ENCODE measurements around the gene SPATA6. TPM values are rescaled to one million over a fixed set of nuclear protein-coding genes. Genes with fewer than 3 reads are reported as not detected.

Gene SPATA6
- total and polyA plus RNA-seq, 2 donors (not counting 3 experiments of a cell fraction or from before 2014, with no cell fraction given) = 0.79 to 4.9 TPM

- intact Hi-C loops (cut with micrococcal nuclease) (no loop called here), dilution Hi-C loops (cut with MboI; ENCODE audit: extremely low pct_ligation_motif_present, low sequenced_read_pairs) (no loop called here)
- H3K27ac ChIP-seq (ENCODE audit: insufficient read depth, low read depth, low read length) = no peak overlapping the region
- no peak overlapping the region for H2AFZ ChIP-seq (ENCODE audit: low read depth, low read length)
- BruUV-seq (replicated peaks) = no TSS peak
- H3K9me1 ChIP-seq (replicated peaks; ENCODE audit: control insufficient read depth, extremely low read depth, insufficient read depth, low read length) = no peaks in the 10 kb centered on the region
- H3K4me3 ChIP-seq (replicated peaks in 1 of 3; ENCODE audit: insufficient read depth in 1 of 3, low read depth in 1 of 3, low read length in 3 of 3) = no peak overlapping the region
- ChIA-PET CTCF (no interaction called here), POLR2A (no interaction called here)
- H3K9ac ChIP-seq (replicated peaks; ENCODE audit: extremely low read depth, insufficient read depth, low read length) = no peak overlapping the region
- DNase-seq (ENCODE audit: low read depth, low spot score) = no peak
- no peaks in the 10 kb centered on the region for H3K9me3 ChIP-seq (replicated peaks; ENCODE audit: control insufficient read depth, insufficient read depth, low read length)
- H3K79me2 ChIP-seq (ENCODE audit: control insufficient read depth, insufficient read depth, low read length) = no peaks in the 10 kb centered on the region
- H3K4me1 ChIP-seq (ENCODE audit: control insufficient read depth, extremely low read depth, insufficient read depth, low read length) = no peaks in the 10 kb centered on the region
- no peak for FAIRE-seq
- H3K27me3 ChIP-seq (ENCODE audit: control insufficient read depth in 2 of 2, insufficient read depth in 2 of 2, low read length in 2 of 2) = no peaks in the 10 kb centered on the region
- TF ChIP-seq POLR2A (IDR thresholded peaks at IDR 0.05; ENCODE audit: low read depth, low read length) = no peak
- TF ChIP-seq, protein P1, sequence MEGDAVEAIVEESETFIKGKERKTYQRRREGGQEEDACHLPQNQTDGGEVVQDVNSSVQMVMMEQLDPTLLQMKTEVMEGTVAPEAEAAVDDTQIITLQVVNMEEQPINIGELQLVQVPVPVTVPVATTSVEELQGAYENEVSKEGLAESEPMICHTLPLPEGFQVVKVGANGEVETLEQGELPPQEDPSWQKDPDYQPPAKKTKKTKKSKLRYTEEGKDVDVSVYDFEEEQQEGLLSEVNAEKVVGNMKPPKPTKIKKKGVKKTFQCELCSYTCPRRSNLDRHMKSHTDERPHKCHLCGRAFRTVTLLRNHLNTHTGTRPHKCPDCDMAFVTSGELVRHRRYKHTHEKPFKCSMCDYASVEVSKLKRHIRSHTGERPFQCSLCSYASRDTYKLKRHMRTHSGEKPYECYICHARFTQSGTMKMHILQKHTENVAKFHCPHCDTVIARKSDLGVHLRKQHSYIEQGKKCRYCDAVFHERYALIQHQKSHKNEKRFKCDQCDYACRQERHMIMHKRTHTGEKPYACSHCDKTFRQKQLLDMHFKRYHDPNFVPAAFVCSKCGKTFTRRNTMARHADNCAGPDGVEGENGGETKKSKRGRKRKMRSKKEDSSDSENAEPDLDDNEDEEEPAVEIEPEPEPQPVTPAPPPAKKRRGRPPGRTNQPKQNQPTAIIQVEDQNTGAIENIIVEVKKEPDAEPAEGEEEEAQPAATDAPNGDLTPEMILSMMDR (IDR thresholded peaks at IDR 0.05; ENCODE audit: extremely low read depth in 1 of 2, insufficient read depth in 1 of 2, low read depth in 1 of 2, low read length in 2 of 2) = no peak
- TF ChIP-seq, protein P2, sequence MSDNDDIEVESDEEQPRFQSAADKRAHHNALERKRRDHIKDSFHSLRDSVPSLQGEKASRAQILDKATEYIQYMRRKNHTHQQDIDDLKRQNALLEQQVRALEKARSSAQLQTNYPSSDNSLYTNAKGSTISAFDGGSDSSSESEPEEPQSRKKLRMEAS (IDR thresholded peaks at IDR 0.05; ENCODE audit: insufficient read depth, insufficient read length) = no peak
- TF ChIP-seq POLR2AphosphoS5 (IDR thresholded peaks at IDR 0.05; ENCODE audit: insufficient read depth, low read depth, low read length) = no peak
- no peak for TF ChIP-seq GATA2 (IDR thresholded peaks at IDR 0.05; ENCODE audit: insufficient read depth, insufficient read length, low read depth, low read length)
- TF ChIP-seq JUN (IDR thresholded peaks at IDR 0.05; ENCODE audit: borderline replicate concordance, insufficient read depth, insufficient read length, low read depth) = no peak
- TF ChIP-seq EZH2 (IDR thresholded peaks at IDR 0.05; ENCODE audit: borderline replicate concordance, low read depth, low read length, severe bottlenecking) = no peak
- no peak for TF ChIP-seq MYC (IDR thresholded peaks at IDR 0.05; ENCODE audit: low read depth, low read length)
- no peak for TF ChIP-seq FOS (IDR thresholded peaks at IDR 0.05; ENCODE audit: borderline replicate concordance, insufficient read depth, low read length)
- no peaks in the 10 kb centered on the region for H4K20me1 ChIP-seq (replicated peaks; ENCODE audit: control insufficient read depth, extremely low read depth, insufficient read depth, low read length)
- H3K4me2 ChIP-seq (ENCODE audit: insufficient read depth, low read length) = no peak overlapping the region
- no peaks in the 10 kb centered on the region for H3K36me3 ChIP-seq (ENCODE audit: control insufficient read depth in 2 of 2, extremely low read depth in 1 of 2, insufficient read depth in 2 of 2, low read length in 2 of 2)
These were observed 220.2 kb downstream of the SPATA6 start for GRCh38 chr1:48251821-48252220.
